Liver (tissue), 9 donors: ENCODE results near the gene PTPRN2. TPM values are rescaled to one million over a fixed set of nuclear protein-coding genes. Genes with fewer than 3 reads are reported as not detected.

Experiments used
- DNase-seq: peaks from one replicate; pipeline ENCODE4 v3.0.0-alpha.2; 2017; ENCODE audit warnings: low spot score
- H3K27ac ChIP-seq, 2 donors: one replicate each; pipeline ENCODE4 v1.7.0; 2013; ENCODE audit warnings: inconsistent platforms in 2 of 2, low read length in 2 of 2, control low read depth in 1 of 2, low read depth in 1 of 2, mild to moderate bottlenecking in 1 of 2
- H3K27me3 ChIP-seq, 4 donors: one replicate each; pipeline versions ENCODE4 v1.6.1 to v1.7.0; 2013; ENCODE audit warnings: low read length in 3 of 4, inconsistent platforms in 1 of 4, mild to moderate bottlenecking in 1 of 4, moderate library complexity in 1 of 4; ENCODE audit not compliant: control insufficient read depth in 4 of 4, insufficient read depth in 4 of 4
- H3K36me3 ChIP-seq, 4 donors: one replicate each; pipeline versions ENCODE4 v1.6.1 to v1.7.0; 2013; ENCODE audit warnings: low read length in 3 of 4, mild to moderate bottlenecking in 3 of 4, low read depth in 1 of 4, moderate library complexity in 1 of 4; ENCODE audit not compliant: control insufficient read depth in 4 of 4, insufficient read depth in 3 of 4
- H3K4me1 ChIP-seq, 4 donors: one replicate each; pipeline versions ENCODE4 v1.6.1 to v1.7.0; 2013; ENCODE audit warnings: low read length in 3 of 4, mild to moderate bottlenecking in 3 of 4, moderate library complexity in 1 of 4; ENCODE audit not compliant: control insufficient read depth in 4 of 4, insufficient read depth in 4 of 4
- H3K4me3 ChIP-seq, 3 donors: one replicate each; pipeline versions ENCODE4 v1.6.1 to v1.7.0; 2013; ENCODE audit warnings: low read length in 3 of 3, control low read depth in 1 of 3, low read depth in 1 of 3, mild to moderate bottlenecking in 1 of 3
- H3K9ac ChIP-seq, 2 donors: one replicate each; pipeline ENCODE4 v1.7.0; 2013; ENCODE audit warnings: low read length in 2 of 2, mild to moderate bottlenecking in 2 of 2, moderate library complexity in 2 of 2, control low read depth in 1 of 2, low read depth in 1 of 2
- H3K9me3 ChIP-seq, 4 donors: one replicate each; pipeline versions ENCODE4 v1.6.1 to v1.7.0; 2013; ENCODE audit warnings: low read length in 3 of 4; ENCODE audit not compliant: control insufficient read depth in 4 of 4
- ATF3 ChIP-seq: IDR thresholded peaks from 2 replicates; pipeline ENCODE4 v1.6.1; 2016; ENCODE audit warnings: antibody characterized with exemption
- CTCF ChIP-seq: fragments of 150-350 bp; IDR thresholded peaks from 2 replicates; pipeline ENCODE4 v1.5.1; 2017; ENCODE audit warnings: improper control_type of control experiment, low read depth, low read length; ENCODE audit not compliant: missing input control
- EGR1 ChIP-seq, 2 donors: IDR thresholded peaks; 2 replicates each; pipeline ENCODE4 v1.6.1; 2016 to 2018; ENCODE audit warnings: antibody characterized with exemption in 2 of 2, low read depth in 2 of 2
- FOXA2 ChIP-seq: IDR thresholded peaks from 2 replicates; pipeline ENCODE4 v1.6.1; 2016; ENCODE audit warnings: antibody characterized with exemption
- GABPA ChIP-seq, 2 donors: IDR thresholded peaks in 1 of 2; conservative IDR thresholded peaks in 1 of 2; 2 replicates each; pipeline ENCODE4 v1.6.1; 2016; ENCODE audit warnings: antibody characterized with exemption in 2 of 2, mild to moderate bottlenecking in 1 of 2, moderate library complexity in 1 of 2
- HNF4A ChIP-seq, 2 donors: conservative IDR thresholded peaks; 2 replicates each; pipeline ENCODE4 v1.6.1; 2016; ENCODE audit warnings: antibody characterized with exemption in 2 of 2, mild to moderate bottlenecking in 2 of 2
- HNF4G ChIP-seq: IDR thresholded peaks from 2 replicates; pipeline ENCODE4 v1.6.1; 2016; ENCODE audit warnings: antibody characterized with exemption
- JUND ChIP-seq, 2 donors: IDR thresholded peaks; 2 replicates each; pipeline ENCODE4 v1.6.1; 2016; ENCODE audit warnings: antibody characterized with exemption in 2 of 2
- MAX ChIP-seq: IDR thresholded peaks from 2 replicates; pipeline ENCODE4 v1.6.1; 2016; ENCODE audit warnings: antibody characterized with exemption
- NR2F2 ChIP-seq: IDR thresholded peaks from 2 replicates; pipeline ENCODE4 v1.6.1; 2016; ENCODE audit warnings: antibody characterized with exemption
- RAD21 ChIP-seq, 2 donors: IDR thresholded peaks; 2 replicates each; pipeline ENCODE4 v1.6.1; 2016; ENCODE audit warnings: antibody characterized with exemption in 2 of 2, mild to moderate bottlenecking in 2 of 2
- REST ChIP-seq: IDR thresholded peaks from 2 replicates; pipeline ENCODE4 v1.6.1; 2016; ENCODE audit warnings: antibody characterized with exemption, mild to moderate bottlenecking
- RXRA ChIP-seq, 2 donors: IDR thresholded peaks; 2 replicates each; pipeline ENCODE4 v1.6.1; 2017 to 2018; ENCODE audit warnings: antibody characterized with exemption in 2 of 2, mild to moderate bottlenecking in 1 of 2
- SP1 ChIP-seq: IDR thresholded peaks from 2 replicates; pipeline ENCODE4 v1.6.1; 2018; ENCODE audit warnings: antibody characterized with exemption, mild to moderate bottlenecking
- TAF1 ChIP-seq: conservative IDR thresholded peaks from 2 replicates; pipeline ENCODE4 v1.6.1; 2016; ENCODE audit warnings: antibody characterized with exemption, mild to moderate bottlenecking
- YY1 ChIP-seq: IDR thresholded peaks from 2 replicates; pipeline ENCODE4 v1.6.1; 2016; ENCODE audit warnings: antibody characterized with exemption, mild to moderate bottlenecking
- ZBTB33 ChIP-seq: IDR thresholded peaks from 2 replicates; pipeline ENCODE4 v1.6.1; 2016; ENCODE audit warnings: antibody characterized with exemption
- WGBS: extraction: QIAGEN DNeasy Blood & Tissue Kit; methylation state at CpG from one replicate; pipeline ENCODE4 v1.1.7; 2013; 5-methylcytosine and 5-hydroxymethylcytosine counted together
- polyA plus RNA-seq, 2 donors: library from polyadenylated mRNA; stranded (reverse) in 1 of 2; unstranded in 1 of 2; fragments of 200-250 nt in 1 of 2; fragments of >200 nt in 1 of 2; fragmentation: Nextera tagmentation in 1 of 2; extraction: Ambion mirVana in 1 of 2; gene quantifications; one replicate each; pipeline versions ENCODE4 v1.2.1 to v1.2.3, GENCODE V29; 2013 to 2015
- total RNA-seq, 2 donors: library from RNA; depleted of rRNA; stranded (reverse); fragments of >200 nt; gene quantifications; one replicate each; pipeline ENCODE4 v1.2.3, GENCODE V29; 2014
- donor health status: healthy.
- donor health status: healthy.
- donor health status: healthy.
- donor health status: healthy.
- donor health status: healthy.

The PTPRN2 gene
- total and polyA plus RNA-seq, 4 donors = 0.75 to 1.9 (median 1.1) TPM

- DNase-seq = no peak
- 95% methylated on average over 37 of the region's 47 CpGs for WGBS
- H3K36me3 ChIP-seq = no peaks in the 10 kb centered on the region
Measured at GRCh38 chr7:157786375-157787274, 801.0 kb downstream of the PTPRN2 start.

GRCh38 chr7:157785486-157786186 is 802.0 kb downstream of the PTPRN2 start:
- Histone ChIP-seq H3K4me1 (no peaks in the 10 kb centered on the region), H3K27ac (no peak overlapping the region), H3K9ac (no peak overlapping the region), H3K4me3 (no peak overlapping the region), H3K27me3 (no peaks in the 10 kb centered on the region), H3K36me3 (no peaks in the 10 kb centered on the region), H3K9me3 (no peaks in the 10 kb centered on the region)
- DNase-seq = no peak
- WGBS = 91% methylated on average over 32 of the region's 32 CpGs
- TF ChIP-seq RAD21 (IDR thresholded peaks at IDR 0.05) = no peak
- TF ChIP-seq ZBTB33 = no peak
- TF ChIP-seq YY1 = no peak
- TF ChIP-seq JUND (IDR thresholded peaks at IDR 0.05) = no peak

More at GRCh38 chr7:157786375-157787274, 801.0 kb downstream of the PTPRN2 start:
- TF ChIP-seq NR2F2 = no peak
- no peak for TF ChIP-seq MAX
- TF ChIP-seq GABPA (IDR thresholded peaks at IDR 0.05 in 1 of 2, conservative IDR thresholded peaks at IDR 0.05 in 1 of 2) = no peak
- TF ChIP-seq YY1 = no peak
- no peak for TF ChIP-seq RXRA (IDR thresholded peaks at IDR 0.05)
- TF ChIP-seq SP1 = no peak
- no peaks in the 10 kb centered on the region for H3K4me1 ChIP-seq
- no peak overlapping the region for H3K27ac ChIP-seq
- no peaks in the 10 kb centered on the region for H3K9me3 ChIP-seq
- H3K9ac ChIP-seq = no peak overlapping the region
- H3K4me3 ChIP-seq = no peak overlapping the region
- no peaks in the 10 kb centered on the region for H3K27me3 ChIP-seq

GRCh38 chr7:157784979-157785441 is 802.6 kb downstream of the PTPRN2 start:
- no peak overlapping the region for H3K4me3 ChIP-seq
- 90% methylated on average over 26 of the region's 26 CpGs for WGBS
- no peaks in the 10 kb centered on the region for H3K36me3 ChIP-seq
- TF ChIP-seq CTCF (no peak), RAD21 (IDR thresholded peaks at IDR 0.05) (no peak), ATF3 (no peak), HNF4A (conservative IDR thresholded peaks at IDR 0.05) (no peak), HNF4G (no peak), EGR1 (IDR thresholded peaks at IDR 0.05; ENCODE audit: low read depth in 2 of 2) (no peak), RXRA (IDR thresholded peaks at IDR 0.05) (no peak), GABPA (IDR thresholded peaks at IDR 0.05 in 1 of 2, conservative IDR thresholded peaks at IDR 0.05 in 1 of 2) (no peak), REST (no peak), FOXA2 (no peak), NR2F2 (no peak), TAF1 (no peak), JUND (IDR thresholded peaks at IDR 0.05) (no peak), YY1 (no peak)
- H3K27me3 ChIP-seq = no peaks in the 10 kb centered on the region
- H3K4me1 ChIP-seq = no peaks in the 10 kb centered on the region
- H3K9ac ChIP-seq = no peak overlapping the region
- H3K27ac ChIP-seq = no peak overlapping the region
- H3K9me3 ChIP-seq = no peaks in the 10 kb centered on the region
- no peak for DNase-seq
